LNCAP (cell line): ENCODE results near the gene TP53.
A peak's percentile ranks its signal among the peaks of the same experiment; 100 is the strongest.

Experiments
- CTCF ChIP-seq: fragments of 450-650 bp; IDR thresholded peaks from 2 replicates; pipeline ENCODE4 v1.5.1; 2017; ENCODE audit warnings: mild to moderate bottlenecking

The TP53 gene

GRCh38 chr17:7650509-7651096, 36.7 kb downstream of the TP53 start, which contains the start of gene ATP1B2:
ATP1B2 (plus strand) TSS chr17:7650926; CDS start chr17:7651519, 593 bp downstream.
- TF ChIP-seq CTCF, result no peak

GRCh38 chr17:7647018-7647417, 40.3 kb downstream of the TP53 start:
- TF ChIP-seq CTCF, result no peak

- no peak for TF ChIP-seq CTCF
Measured at GRCh38 chr17:7646457-7646856, 40.8 kb downstream of the TP53 start.

GRCh38 chr17:7644775-7645174, 42.5 kb downstream of the TP53 start:
- TF ChIP-seq CTCF, result no peak

- no peak for TF ChIP-seq CTCF
Measured at GRCh38 chr17:7640783-7641182, 46.5 kb downstream of the TP53 start.

GRCh38 chr17:7636163-7636562, 51.1 kb downstream of the TP53 start:
- TF ChIP-seq CTCF, result no peak

GRCh38 chr17:7634384-7634783, 52.9 kb downstream of the TP53 start:
- peak; percentile 43; the same call in 1 of the 2 replicates for TF ChIP-seq CTCF

- TF ChIP-seq CTCF, result no peak
Measured at GRCh38 chr17:7633093-7633492, 54.2 kb downstream of the TP53 start.
